ENCODE data around the gene NCOR1. TPM values are rescaled to one million over a fixed set of nuclear protein-coding genes. Genes with fewer than 3 reads are reported as not detected.

The NCOR1 gene
- total RNA-seq, 1 donor = 86.9 TPM

DNA sequence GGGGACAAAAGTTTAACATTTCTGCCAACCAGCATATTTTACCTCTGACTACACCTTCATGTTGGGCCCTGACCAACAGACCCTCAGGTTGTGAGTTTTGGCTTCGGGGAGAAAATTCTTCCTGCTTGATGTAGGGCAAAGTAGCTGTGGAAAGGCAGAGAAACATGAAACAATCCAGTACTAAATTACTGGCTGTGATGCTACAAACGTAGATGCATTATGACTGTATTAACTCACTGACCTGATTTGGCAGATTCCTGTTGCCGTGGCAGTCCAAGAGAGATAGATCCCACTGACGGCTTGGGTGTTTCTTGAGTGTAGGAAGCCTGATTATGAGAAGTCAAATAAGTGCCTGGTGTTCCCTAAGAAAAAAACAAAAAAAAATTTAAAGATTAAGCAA is 135.0 kb downstream of the NCOR1 start:
- H3K9me3 ChIP-seq (ENCODE audit: low read depth, low read length) = no peaks in the 10 kb centered on the region
- H3K36me3 ChIP-seq (ENCODE audit: insufficient read depth, low read length) = peaks cover 53% of the 10 kb centered on the region
- no peak overlapping the region for H3K4me2 ChIP-seq (ENCODE audit: insufficient read depth, low read length)
- peaks cover 38% of the 10 kb centered on the region for H3K79me2 ChIP-seq (ENCODE audit: insufficient read depth, low read length)
- H3K4me3 ChIP-seq (ENCODE audit: insufficient read depth, low read length) = no peak overlapping the region
- no peaks in the 10 kb centered on the region for H3K27me3 ChIP-seq (ENCODE audit: insufficient read depth, low read length)
- TF ChIP-seq, protein P1, sequence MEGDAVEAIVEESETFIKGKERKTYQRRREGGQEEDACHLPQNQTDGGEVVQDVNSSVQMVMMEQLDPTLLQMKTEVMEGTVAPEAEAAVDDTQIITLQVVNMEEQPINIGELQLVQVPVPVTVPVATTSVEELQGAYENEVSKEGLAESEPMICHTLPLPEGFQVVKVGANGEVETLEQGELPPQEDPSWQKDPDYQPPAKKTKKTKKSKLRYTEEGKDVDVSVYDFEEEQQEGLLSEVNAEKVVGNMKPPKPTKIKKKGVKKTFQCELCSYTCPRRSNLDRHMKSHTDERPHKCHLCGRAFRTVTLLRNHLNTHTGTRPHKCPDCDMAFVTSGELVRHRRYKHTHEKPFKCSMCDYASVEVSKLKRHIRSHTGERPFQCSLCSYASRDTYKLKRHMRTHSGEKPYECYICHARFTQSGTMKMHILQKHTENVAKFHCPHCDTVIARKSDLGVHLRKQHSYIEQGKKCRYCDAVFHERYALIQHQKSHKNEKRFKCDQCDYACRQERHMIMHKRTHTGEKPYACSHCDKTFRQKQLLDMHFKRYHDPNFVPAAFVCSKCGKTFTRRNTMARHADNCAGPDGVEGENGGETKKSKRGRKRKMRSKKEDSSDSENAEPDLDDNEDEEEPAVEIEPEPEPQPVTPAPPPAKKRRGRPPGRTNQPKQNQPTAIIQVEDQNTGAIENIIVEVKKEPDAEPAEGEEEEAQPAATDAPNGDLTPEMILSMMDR (IDR thresholded peaks at IDR 0.05; ENCODE audit: extremely low read depth, low read depth, low read length) = no peak
- DNase-seq (ENCODE audit: insufficient read length, low spot score, missing footprints) = no peak
- no peak overlapping the region for H2AFZ ChIP-seq (ENCODE audit: low read length)
- H3K4me1 ChIP-seq (ENCODE audit: insufficient read depth, low read length) = peaks cover 5% of the 10 kb centered on the region
- no peak overlapping the region for H3K27ac ChIP-seq (ENCODE audit: low read depth, low read length)
- H4K20me1 ChIP-seq (ENCODE audit: insufficient read depth, low read length) = peaks cover 7% of the 10 kb centered on the region

DNA sequence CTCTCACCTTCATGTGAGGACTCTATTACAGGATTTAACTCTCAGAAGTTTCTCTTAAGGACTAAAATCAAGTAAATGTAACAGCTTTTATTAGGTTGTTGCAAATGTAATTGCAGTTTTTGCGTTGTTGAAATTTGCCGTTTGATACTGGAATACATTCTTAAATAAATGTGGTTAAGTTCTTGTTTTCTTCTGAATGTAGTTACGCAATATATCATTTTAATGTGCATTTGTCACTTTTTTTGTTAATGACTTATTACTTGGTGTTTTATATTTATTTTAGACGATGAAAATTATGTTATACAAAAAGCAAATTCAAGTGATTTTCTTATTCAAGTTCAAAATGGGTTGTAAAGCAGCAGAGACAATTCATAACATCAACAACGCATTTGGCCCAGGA is 139.4 kb downstream of the NCOR1 start:
- TF ChIP-seq, protein P1 (IDR thresholded peaks at IDR 0.05; ENCODE audit: extremely low read depth, low read depth, low read length) = no peak
- Histone ChIP-seq H3K9me3 (ENCODE audit: low read depth, low read length) (no peaks in the 10 kb centered on the region), H3K4me1 (ENCODE audit: insufficient read depth, low read length) (no peaks in the 10 kb centered on the region), H2AFZ (ENCODE audit: low read length) (no peak overlapping the region), H3K27me3 (ENCODE audit: insufficient read depth, low read length) (no peaks in the 10 kb centered on the region), H4K20me1 (ENCODE audit: insufficient read depth, low read length) (no peaks in the 10 kb centered on the region), H3K36me3 (ENCODE audit: insufficient read depth, low read length) (peaks cover 71% of the 10 kb centered on the region), H3K27ac (ENCODE audit: low read depth, low read length) (no peak overlapping the region), H3K79me2 (ENCODE audit: insufficient read depth, low read length) (peaks cover 7% of the 10 kb centered on the region), H3K4me3 (ENCODE audit: insufficient read depth, low read length) (no peak overlapping the region), H3K4me2 (ENCODE audit: insufficient read depth, low read length) (no peak overlapping the region)
- DNase-seq (ENCODE audit: insufficient read length, low spot score, missing footprints) = no peak

DNA sequence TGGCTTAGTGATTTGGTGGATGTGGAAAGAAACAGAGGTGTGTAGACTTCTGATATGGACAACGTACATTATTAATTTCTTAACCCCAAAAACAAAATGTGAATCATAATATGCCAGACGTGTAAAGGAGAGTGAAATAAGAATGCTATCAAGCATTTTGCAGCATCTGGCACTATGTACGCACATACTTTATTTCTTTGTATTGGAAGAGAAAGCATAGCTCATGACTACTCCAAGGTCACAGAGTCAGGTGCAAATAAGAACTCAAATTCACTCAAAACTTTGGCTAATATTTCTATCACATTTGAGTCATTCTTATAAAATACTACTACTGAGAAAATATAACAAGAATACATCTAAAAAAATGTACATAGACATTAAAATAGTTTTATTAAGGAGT is 140.9 kb downstream of the NCOR1 start:
- Histone ChIP-seq H3K27me3 (ENCODE audit: insufficient read depth, low read length) (no peaks in the 10 kb centered on the region), H3K79me2 (ENCODE audit: insufficient read depth, low read length) (peaks cover 13% of the 10 kb centered on the region), H3K9me3 (ENCODE audit: low read depth, low read length) (no peaks in the 10 kb centered on the region), H2AFZ (ENCODE audit: low read length) (no peak overlapping the region), H3K36me3 (ENCODE audit: insufficient read depth, low read length) (peaks cover 72% of the 10 kb centered on the region), H3K4me1 (ENCODE audit: insufficient read depth, low read length) (no peaks in the 10 kb centered on the region), H3K27ac (ENCODE audit: low read depth, low read length) (no peak overlapping the region), H3K4me3 (ENCODE audit: insufficient read depth, low read length) (no peak overlapping the region), H3K4me2 (ENCODE audit: insufficient read depth, low read length) (no peak overlapping the region), H4K20me1 (ENCODE audit: insufficient read depth, low read length) (no peaks in the 10 kb centered on the region)
- DNase-seq (ENCODE audit: insufficient read length, low spot score, missing footprints) = no peak
- TF ChIP-seq, protein P1 (IDR thresholded peaks at IDR 0.05; ENCODE audit: extremely low read depth, low read depth, low read length) = no peak

DNA sequence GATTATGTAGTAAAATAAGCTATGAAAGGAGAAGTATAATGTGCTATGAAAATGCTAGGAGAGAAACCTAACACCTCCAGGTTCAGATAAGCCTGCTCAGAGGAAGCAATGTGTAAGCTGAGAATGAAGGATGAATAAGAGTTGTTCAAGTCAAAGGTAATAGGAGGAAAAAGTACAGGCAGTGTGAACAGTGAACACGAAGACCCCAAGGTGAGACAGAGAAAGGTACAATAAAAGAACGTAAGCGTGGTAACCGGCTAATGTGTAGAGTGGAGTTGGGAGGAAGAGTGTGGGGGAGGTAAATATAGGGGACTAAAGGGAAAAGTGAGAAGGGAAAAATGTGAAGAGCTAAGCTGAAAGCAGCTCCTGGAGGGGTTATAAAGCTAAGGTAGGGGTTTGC is 141.5 kb downstream of the NCOR1 start:
- Histone ChIP-seq H3K79me2 (ENCODE audit: insufficient read depth, low read length) (peaks cover 13% of the 10 kb centered on the region), H3K36me3 (ENCODE audit: insufficient read depth, low read length) (peaks cover 71% of the 10 kb centered on the region), H3K4me3 (ENCODE audit: insufficient read depth, low read length) (no peak overlapping the region), H3K27me3 (ENCODE audit: insufficient read depth, low read length) (no peaks in the 10 kb centered on the region), H3K4me2 (ENCODE audit: insufficient read depth, low read length) (no peak overlapping the region), H3K27ac (ENCODE audit: low read depth, low read length) (no peak overlapping the region), H4K20me1 (ENCODE audit: insufficient read depth, low read length) (no peaks in the 10 kb centered on the region), H2AFZ (ENCODE audit: low read length) (no peak overlapping the region), H3K4me1 (ENCODE audit: insufficient read depth, low read length) (no peaks in the 10 kb centered on the region), H3K9me3 (ENCODE audit: low read depth, low read length) (no peaks in the 10 kb centered on the region)
- no peak for DNase-seq (ENCODE audit: insufficient read length, low spot score, missing footprints)
- TF ChIP-seq, protein P1 (IDR thresholded peaks at IDR 0.05; ENCODE audit: extremely low read depth, low read depth, low read length) = no peak
